H1 (cell line): ENCODE data around the gene ARNT2. TPM values are rescaled to one million over a fixed set of nuclear protein-coding genes. Genes with fewer than 3 reads are reported as not detected.

Source experiments
- CTCF ChIA-PET: fragments of 300-600 bp; sonication (Branson Sonifier 250); formaldehyde crosslinking; loops from one replicate; lab custom pipeline; 2021; ENCODE audit not compliant: partially characterized antibody; lab: Charles Lee
- POLR2A ChIA-PET: fragments of 300-600 bp; sonication (Branson Sonifier 250); formaldehyde crosslinking; loops from one replicate; lab custom pipeline; 2021; ENCODE audit warnings: inconsistent platforms; ENCODE audit not compliant: partially characterized antibody; lab: Charles Lee
- DNase-seq, 2 experiments: peaks; one replicate each; pipeline versions ENCODE4 v3.0.0 to v3.0.0-alpha.2; 2010 to 2022; ENCODE audit warnings: low spot score in 2 of 2, low read depth in 1 of 2, mixed read lengths in 1 of 2
- FAIRE-seq: peaks from 2 replicates; lab custom pipeline; 2011; peaks lifted over from hg19 to GRCh38; lab: Jason Lieb, UNC
- H2AFZ ChIP-seq: 2 replicates; pipeline ENCODE4 v1.8.1; 2012; ENCODE audit warnings: low read length, inconsistent platforms
- H2AK5ac ChIP-seq: 2 replicates; pipeline ENCODE4 v1.6.1; 2013; ENCODE audit warnings: low read depth, low read length
- H2BK120ac ChIP-seq: replicated peaks from 2 replicates; pipeline ENCODE3; 2013; ENCODE audit warnings: low read depth, low read length, inconsistent platforms
- H2BK12ac ChIP-seq: 2 replicates; pipeline ENCODE4 v1.6.1; 2013; ENCODE audit warnings: low read depth, low read length
- H2BK15ac ChIP-seq: 2 replicates; pipeline ENCODE4 v1.6.1; 2013; ENCODE audit warnings: low read length
- H2BK20ac ChIP-seq: 2 replicates; pipeline ENCODE4 v1.6.1; 2013; ENCODE audit warnings: low read length
- H2BK5ac ChIP-seq: 2 replicates; pipeline ENCODE4 v1.6.1; 2013; ENCODE audit warnings: low read depth, low read length
- H3K14ac ChIP-seq: 2 replicates; pipeline ENCODE4 v1.6.1; 2013; ENCODE audit warnings: inconsistent platforms; ENCODE audit not compliant: insufficient read length
- H3K18ac ChIP-seq: 2 replicates; pipeline ENCODE4 v1.6.1; 2013; ENCODE audit warnings: low read length; ENCODE audit errors: extremely low read depth
- H3K23ac ChIP-seq: 2 replicates; pipeline ENCODE4 v1.6.1; 2013; ENCODE audit warnings: inconsistent platforms; ENCODE audit not compliant: insufficient read length
- H3K23me2 ChIP-seq: 2 replicates; pipeline ENCODE4 v1.6.1; 2013; ENCODE audit warnings: low read depth, low read length
- H3K27ac ChIP-seq: 2 replicates; pipeline ENCODE4 v1.6.1; 2011; ENCODE audit warnings: low read depth, low read length, inconsistent platforms
- H3K27me3 ChIP-seq, 4 experiments: replicated peaks in 1 of 4; 1 replicate in 1 of 4; 2 replicates in 3 of 4; pipeline versions ENCODE4 v1.6.1 to v1.8.1; 2011 to 2013; ENCODE audit warnings: low read length in 3 of 4, mild to moderate bottlenecking in 3 of 4, inconsistent platforms in 2 of 4, mixed read lengths in 2 of 4, moderate library complexity in 1 of 4; ENCODE audit not compliant: control insufficient read depth in 3 of 4, insufficient read depth in 3 of 4; ENCODE audit errors: extremely low read depth in 1 of 4
- H3K36me3 ChIP-seq, 4 experiments: 2 replicates each; pipeline versions ENCODE4 v1.6.1 to v1.8.1; 2011 to 2013; ENCODE audit warnings: mild to moderate bottlenecking in 4 of 4, low read length in 3 of 4, moderate library complexity in 2 of 4, control low read depth in 1 of 4, inconsistent platforms in 1 of 4; ENCODE audit not compliant: insufficient read depth in 4 of 4, control insufficient read depth in 2 of 4
- H3K4ac ChIP-seq: replicated peaks from 2 replicates; pipeline ENCODE3; 2013; ENCODE audit warnings: low read length, low read depth, mixed read lengths, inconsistent platforms; ENCODE audit not compliant: insufficient read length
- H3K4me1 ChIP-seq, 4 experiments: replicated peaks in 1 of 4; 1 replicate in 1 of 4; 2 replicates in 3 of 4; pipeline versions ENCODE4 v1.6.1 to v1.8.1; 2011 to 2013; ENCODE audit warnings: low read length in 3 of 4, inconsistent platforms in 2 of 4, mixed read lengths in 1 of 4; ENCODE audit not compliant: insufficient read depth in 4 of 4, control insufficient read depth in 3 of 4
- H3K4me2 ChIP-seq, 2 experiments: 2 replicates each; pipeline versions ENCODE4 v1.6.1 to v1.8.1; 2011 to 2013; ENCODE audit warnings: low read depth in 2 of 2, low read length in 2 of 2, control low read depth in 1 of 2, inconsistent platforms in 1 of 2, mild to moderate bottlenecking in 1 of 2; ENCODE audit not compliant: insufficient read depth in 1 of 2
- H3K4me3 ChIP-seq, 4 experiments: fragments of 200-600, 300-600 bp in 1 of 4; sonication (generic), shearing (Covaris generic), sonication (Bioruptor Twin) in 1 of 4; 2 replicates each; pipeline versions ENCODE4 v1.5.1 to v1.8.1; 2011 to 2016; ENCODE audit warnings: low read length in 4 of 4, low read depth in 3 of 4, control low read depth in 2 of 4, inconsistent platforms in 2 of 4, mild to moderate bottlenecking in 2 of 4, mixed read lengths in 1 of 4, moderate library complexity in 1 of 4; ENCODE audit not compliant: insufficient read depth in 2 of 4; ENCODE audit errors: extremely low read depth in 1 of 4
- H3K56ac ChIP-seq: replicated peaks from 2 replicates; pipeline ENCODE3; 2013; ENCODE audit warnings: low read depth, mild to moderate bottlenecking, mixed read lengths, low read length, inconsistent platforms; ENCODE audit not compliant: insufficient read length
- H3K79me1 ChIP-seq: 2 replicates; pipeline ENCODE4 v1.6.1; 2013; ENCODE audit warnings: low read depth, low read length, control low read depth
- H3K79me2 ChIP-seq, 2 experiments: 2 replicates each; pipeline versions ENCODE4 v1.6.1 to v1.8.1; 2012 to 2013; ENCODE audit warnings: low read length in 2 of 2, mild to moderate bottlenecking in 2 of 2, inconsistent platforms in 1 of 2; ENCODE audit not compliant: insufficient read depth in 2 of 2, control insufficient read depth in 1 of 2
- H3K9ac ChIP-seq, 4 experiments: replicated peaks in 1 of 4; 1 replicate in 1 of 4; 2 replicates in 3 of 4; pipeline versions ENCODE4 v1.6.1 to v1.8.1; 2011 to 2013; ENCODE audit warnings: low read depth in 3 of 4, low read length in 3 of 4, control low read depth in 2 of 4, mild to moderate bottlenecking in 2 of 4, moderate library complexity in 2 of 4, inconsistent platforms in 1 of 4; ENCODE audit errors: extremely low read depth in 1 of 4
- H3K9me3 ChIP-seq, 2 experiments: 2 replicates each; pipeline versions ENCODE4 v1.6.1 to v1.8.1; 2012 to 2013; ENCODE audit warnings: mild to moderate bottlenecking in 2 of 2, moderate library complexity in 2 of 2, control low read depth in 1 of 2, inconsistent platforms in 1 of 2, low read depth in 1 of 2, low read length in 1 of 2, mixed read lengths in 1 of 2; ENCODE audit not compliant: insufficient read depth in 2 of 2
- H4K20me1 ChIP-seq, 2 experiments: replicated peaks in 1 of 2; 2 replicates each; pipeline versions ENCODE3 to v1.8.1; 2011 to 2013; ENCODE audit warnings: inconsistent platforms in 2 of 2, low read length in 2 of 2, mild to moderate bottlenecking in 1 of 2; ENCODE audit not compliant: insufficient read depth in 2 of 2, control insufficient read depth in 1 of 2
- H4K5ac ChIP-seq: 2 replicates; pipeline ENCODE4 v1.6.1; 2013; ENCODE audit warnings: low read length, low read depth, mixed read lengths, inconsistent platforms; ENCODE audit not compliant: insufficient read length
- H4K8ac ChIP-seq: 2 replicates; pipeline ENCODE4 v1.8.0; 2013; ENCODE audit warnings: mild to moderate bottlenecking, moderate library complexity, low read length, inconsistent platforms; ENCODE audit not compliant: insufficient read depth; ENCODE audit errors: extremely low read depth
- H4K91ac ChIP-seq: replicated peaks from 2 replicates; pipeline ENCODE3; 2013; ENCODE audit warnings: low read length, mixed read lengths, inconsistent platforms; ENCODE audit not compliant: insufficient read length
- BCL11A ChIP-seq, 2 experiments: IDR thresholded peaks; one replicate each; pipeline ENCODE4 v1.6.1; 2011; ENCODE audit warnings: low read depth in 2 of 2, low read length in 2 of 2, mild to moderate bottlenecking in 2 of 2
- EZH2 ChIP-seq: fragments of 200-600 bp; sonication (generic); IDR thresholded peaks from 2 replicates; pipeline ENCODE4 v1.7.1; 2012; ENCODE audit warnings: low read depth, mild to moderate bottlenecking, moderate library complexity, low read length, inconsistent platforms; ENCODE audit not compliant: severe bottlenecking
- GTF2F1 ChIP-seq: IDR thresholded peaks from 2 replicates; pipeline ENCODE4 v1.6.1; 2012; ENCODE audit warnings: low read depth, low read length, improper control_type of control experiment, borderline replicate concordance
- KDM1A ChIP-seq: fragments of 200-600, 300-600 bp; sonication (generic); IDR thresholded peaks from 2 replicates; pipeline ENCODE4 v1.7.1; 2016; ENCODE audit warnings: mild to moderate bottlenecking, low read length, borderline replicate concordance
- KDM4A ChIP-seq: IDR thresholded peaks from one replicate; pipeline ENCODE4 v1.7.1; 2012; ENCODE audit warnings: low read depth, mild to moderate bottlenecking, moderate library complexity, low read length, inconsistent platforms; ENCODE audit not compliant: severe bottlenecking
- SIN3A ChIP-seq, 2 experiments: IDR thresholded peaks in 1 of 2; conservative IDR thresholded peaks in 1 of 2; 2 replicates each; pipeline ENCODE4 v1.6.1; 2011 to 2012; ENCODE audit warnings: low read length in 2 of 2, improper control_type of control experiment in 1 of 2, low read depth in 1 of 2, mild to moderate bottlenecking in 1 of 2
- SIRT6 ChIP-seq: IDR thresholded peaks from one replicate; pipeline ENCODE4 v1.7.1; 2012; ENCODE audit warnings: low read length, inconsistent platforms
- TEAD4 ChIP-seq: IDR thresholded peaks from 2 replicates; pipeline ENCODE4 v1.6.1; 2012; ENCODE audit warnings: low read depth, low read length, inconsistent platforms, mixed read lengths
- WGBS, 2 experiments: shearing (Covaris generic) in 1 of 2; methylation state at CpG; one replicate each; pipeline versions ENCODE4 v1.1.6 to v1.1.7; 2013 to 2015; ENCODE audit warnings: low lambda C conversion rate in 2 of 2, mixed read lengths in 2 of 2, inconsistent platforms in 1 of 2, low coverage in 1 of 2, missing lambda C conversion rate in 1 of 2; ENCODE audit not compliant: insufficient replicate concordance in 2 of 2, insufficient coverage in 1 of 2, insufficient read length in 1 of 2; ENCODE audit errors: extremely low coverage in 1 of 2, missing lambda C conversion rate in 1 of 2; 5-methylcytosine and 5-hydroxymethylcytosine counted together
- polyA plus RNA-seq, 7 experiments: library from polyadenylated mRNA; depleted of rRNA in 3 of 7; stranded (reverse) in 5 of 7; unstranded in 2 of 7; fragments of >200 nt in 5 of 7; fragments of 200-250 nt in 2 of 7; gene quantifications; 1 replicate in 5 of 7; 2 replicates in 1 of 7; 4 replicates in 1 of 7; pipeline versions ENCODE4 v1.2.1 to v1.2.3, GENCODE V29; 2011 to 2013; ENCODE audit warnings: missing spikeins in 2 of 7, mixed read lengths in 2 of 7
- total RNA-seq: library from RNA; stranded (reverse); fragmentation: NEBNext Ultra II Directional; extraction: Animal tissue kit (Norgen Biotek cat#: 25700); gene quantifications from 2 replicates; pipeline ENCODE4 v1.2.1, GENCODE V29; 2021
- TF ChIP-seq, protein P1 (sequence below): IDR thresholded peaks from 2 replicates; pipeline ENCODE4 v1.6.1; 2011; ENCODE audit warnings: low read length, improper control_type of control experiment

ARNT2 gene
- total and polyA plus RNA-seq, 2 of the 8 experiments (the other 6 are each of a cell fraction or from before 2014, with no cell fraction given) = 9.5 to 14.6 TPM

DNA sequence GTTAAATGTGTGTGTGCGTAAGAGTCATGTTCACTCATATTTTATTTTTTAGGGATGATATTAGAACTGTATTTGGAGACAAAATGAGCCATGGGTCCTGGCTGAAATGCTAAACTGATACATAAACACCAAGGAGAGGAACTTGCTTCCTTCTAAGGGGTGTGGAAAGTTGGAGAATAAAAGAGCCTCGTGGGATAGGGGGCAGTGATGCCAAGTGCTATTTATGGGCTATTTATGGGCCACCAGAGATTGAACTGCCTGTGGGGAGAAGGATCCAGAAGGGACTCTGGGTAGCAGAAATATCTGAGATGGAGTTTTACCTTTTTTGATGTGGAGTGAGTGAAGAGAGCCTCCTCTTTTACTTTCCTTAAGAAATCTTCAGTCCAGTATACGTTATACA lies 1.8 kb upstream of the ARNT2 start:
- no peak overlapping the region for H3K23ac ChIP-seq
- CTCF ChIA-PET = interaction anchor here (1.0 kb wide), 1 partner anchor 56 kb away, joined by 3 read pairs; no protein-coding TSS in a partner anchor
- no peaks in the 10 kb centered on the region for H3K79me2 ChIP-seq
- H2BK12ac ChIP-seq = no peak overlapping the region
- POLR2A ChIA-PET = interaction anchor here (1.4 kb wide), 1 partner anchor 12 kb away, joined by 5 read pairs; no protein-coding TSS in a partner anchor
- H3K4me3 ChIP-seq = no peak overlapping the region
- H2BK20ac ChIP-seq = no peak overlapping the region
- no peak overlapping the region for H4K5ac ChIP-seq
- no peak overlapping the region for H2BK5ac ChIP-seq
- FAIRE-seq (no peak), DNase-seq (no peak)
- no peak overlapping the region for H3K27ac ChIP-seq
- H3K27me3 ChIP-seq = peaks cover 0 to 8% (median 3%) of the 10 kb centered on the region in 4 experiments; a peak in 4 of 7 replicates
- no peak overlapping the region for H2AK5ac ChIP-seq
- no peaks in the 10 kb centered on the region for H4K20me1 ChIP-seq
- H3K4ac ChIP-seq = no peak overlapping the region
- H3K79me1 ChIP-seq = no peaks in the 10 kb centered on the region; the same call in 1 of the 2 replicates
- peaks cover 9% of the 10 kb centered on the region; the same call in 1 of the 2 replicates for H3K23me2 ChIP-seq
- no peaks in the 10 kb centered on the region for H3K9me3 ChIP-seq
- no peaks in the 10 kb centered on the region for H3K36me3 ChIP-seq
- WGBS, 2 experiments = 93% methylated on average over 3 of the region's 3 CpGs; no CpG with 5 or more reads in 1 of the 2 experiments
- no peak overlapping the region for H3K56ac ChIP-seq
- peaks cover 0 to 12% (median 5%) of the 10 kb centered on the region in 4 experiments; a peak in 6 of 7 replicates for H3K4me1 ChIP-seq
- no peak overlapping the region for H2BK15ac ChIP-seq
- H3K18ac ChIP-seq = no peak overlapping the region
- H2AFZ ChIP-seq = no peak overlapping the region
- H3K4me2 ChIP-seq = no peak overlapping the region
- no peak overlapping the region for H3K9ac ChIP-seq
- no peak overlapping the region for H4K8ac ChIP-seq
- TF ChIP-seq, protein P1, sequence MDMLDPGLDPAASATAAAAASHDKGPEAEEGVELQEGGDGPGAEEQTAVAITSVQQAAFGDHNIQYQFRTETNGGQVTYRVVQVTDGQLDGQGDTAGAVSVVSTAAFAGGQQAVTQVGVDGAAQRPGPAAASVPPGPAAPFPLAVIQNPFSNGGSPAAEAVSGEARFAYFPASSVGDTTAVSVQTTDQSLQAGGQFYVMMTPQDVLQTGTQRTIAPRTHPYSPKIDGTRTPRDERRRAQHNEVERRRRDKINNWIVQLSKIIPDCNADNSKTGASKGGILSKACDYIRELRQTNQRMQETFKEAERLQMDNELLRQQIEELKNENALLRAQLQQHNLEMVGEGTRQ = no peak
- TF ChIP-seq BCL11A (IDR thresholded peaks at IDR 0.05; ENCODE audit: low read depth in 2 of 2, low read length in 2 of 2) (no peak), KDM4A (no peak), SIRT6 (no peak), TEAD4 (no peak), GTF2F1 (no peak), EZH2 (no peak), SIN3A (conservative IDR thresholded peaks at IDR 0.05 in 1 of 2, IDR thresholded peaks at IDR 0.05 in 1 of 2; ENCODE audit: low read depth in 1 of 2, low read length in 2 of 2) (no peak), KDM1A (no peak)
- no peak overlapping the region for H3K14ac ChIP-seq
- no peak overlapping the region for H2BK120ac ChIP-seq
- no peak overlapping the region for H4K91ac ChIP-seq
